Suprapubic skin (tissue), 4 donors: ENCODE measurements around the gene AGPAT2. TPM values are rescaled to one million over a fixed set of nuclear protein-coding genes. Genes with fewer than 3 reads are reported as not detected.
A peak's percentile ranks its signal among the peaks of the same experiment; 100 is the strongest.
"Not testable (repeated sequence)": the region's sequence is repeated elsewhere in the genome, so short reads cannot be mapped to it uniquely, and the experiment has no call there.

ENCODE experiments used
- DNase-seq, 2 donors: peaks; one replicate each; pipeline ENCODE4 v3.0.0-alpha.2; 2019; ENCODE audit warnings: low spot score in 2 of 2
- H3K27ac ChIP-seq: fragments of 200-600 bp; sonication (generic); one replicate; pipeline ENCODE4 v1.5.1; 2019
- H3K27me3 ChIP-seq: fragments of 200-600 bp; sonication (generic); one replicate; pipeline ENCODE4 v1.5.1; 2019
- H3K36me3 ChIP-seq: fragments of 200-600 bp; sonication (generic); one replicate; pipeline ENCODE4 v1.5.1; 2019
- H3K4me1 ChIP-seq: fragments of 200-600 bp; sonication (generic); one replicate; pipeline ENCODE4 v1.5.1; 2019
- H3K4me3 ChIP-seq: fragments of 200-600 bp; sonication (generic); one replicate; pipeline ENCODE4 v1.5.1; 2019; ENCODE audit warnings: mild to moderate bottlenecking
- H3K9me3 ChIP-seq: fragments of 200-600 bp; sonication (generic); one replicate; pipeline ENCODE4 v1.5.1; 2019
- CTCF ChIP-seq, 2 donors: fragments of 200-600 bp in 1 of 2; fragments of 450-650 bp in 1 of 2; sonication (generic) in 1 of 2; IDR thresholded peaks; one replicate each; pipeline ENCODE4 v1.5.1; 2016 to 2019; ENCODE audit warnings: antibody characterized with exemption in 2 of 2, mild to moderate bottlenecking in 1 of 2, moderate library complexity in 1 of 2
- EP300 ChIP-seq: sonication (generic); formaldehyde crosslinking; IDR thresholded peaks from one replicate; pipeline ENCODE4 v1.6.1; 2017; ENCODE audit warnings: antibody characterized with exemption
- POLR2A ChIP-seq, 2 donors: fragments of 450-650 bp; IDR thresholded peaks; one replicate each; pipeline ENCODE4 v1.6.1; 2017; ENCODE audit warnings: antibody characterized with exemption in 2 of 2, mild to moderate bottlenecking in 2 of 2, moderate library complexity in 2 of 2
- POLR2AphosphoS5 ChIP-seq, 3 donors: sonication (generic); formaldehyde crosslinking; IDR thresholded peaks; one replicate each; pipeline ENCODE4 v1.6.1; 2017; ENCODE audit warnings: antibody characterized with exemption in 3 of 3
- WGBS: methylation state at CpG from one replicate; pipeline ENCODE4 v1.1.5; 2018; 5-methylcytosine and 5-hydroxymethylcytosine counted together
- total RNA-seq, 4 donors: library from RNA; depleted of rRNA; stranded (reverse); fragments of >200 nt; gene quantifications; one replicate each; pipeline ENCODE4 v1.1.0, GENCODE V29; 2016

Gene AGPAT2
- total RNA-seq, 4 donors from 2014 or later = 43.5 to 73.2 (median 63.5) TPM

GRCh38 chr9:136714096-136714892 is 27.0 kb upstream of the AGPAT2 start:
- Histone ChIP-seq H3K36me3 (no peaks in the 10 kb centered on the region), H3K4me3 (peak overlapping the region; percentile 53), H3K27me3 (peaks cover 26% of the 10 kb centered on the region), H3K27ac (no peak overlapping the region), H3K4me1 (peaks cover 27% of the 10 kb centered on the region), H3K9me3 (no peaks in the 10 kb centered on the region)
- DNase-seq = no peak
- TF ChIP-seq CTCF (IDR thresholded peaks at IDR 0.05) = no peak
- TF ChIP-seq EP300 = no peak
- TF ChIP-seq POLR2AphosphoS5 (IDR thresholded peaks at IDR 0.05) = no peak
- no peak for TF ChIP-seq POLR2A (IDR thresholded peaks at IDR 0.05)
- WGBS = 40% methylated on average over 5 of the region's 17 CpGs

- DNase-seq = no peak
- H3K36me3 ChIP-seq = no peaks in the 10 kb centered on the region
- TF ChIP-seq EP300 (no peak), POLR2A (IDR thresholded peaks at IDR 0.05) (no peak), POLR2AphosphoS5 (IDR thresholded peaks at IDR 0.05) (no peak), CTCF (IDR thresholded peaks at IDR 0.05) (no peak)
- peaks cover 25% of the 10 kb centered on the region for H3K4me1 ChIP-seq
- H3K9me3 ChIP-seq = no peaks in the 10 kb centered on the region
- no peak overlapping the region for H3K27ac ChIP-seq
- peaks cover 26% of the 10 kb centered on the region for H3K27me3 ChIP-seq
- peak overlapping the region; percentile 53 for H3K4me3 ChIP-seq
- 80% methylated on average over 1 of the region's 8 CpGs for WGBS
Observed at GRCh38 chr9:136713550-136713949, 26.3 kb upstream of the AGPAT2 start.

- no peaks in the 10 kb centered on the region for H3K36me3 ChIP-seq
- H3K9me3 ChIP-seq = no peaks in the 10 kb centered on the region
- peak overlapping the region; percentile 53 for H3K4me3 ChIP-seq
- peaks cover 25% of the 10 kb centered on the region for H3K4me1 ChIP-seq
- H3K27ac ChIP-seq = peak overlapping the region; percentile 11
- TF ChIP-seq POLR2AphosphoS5 (IDR thresholded peaks at IDR 0.05) = no peak
- TF ChIP-seq EP300 = no peak
- TF ChIP-seq CTCF (IDR thresholded peaks at IDR 0.05) = no peak
- TF ChIP-seq POLR2A (IDR thresholded peaks at IDR 0.05) = no peak
- peaks cover 26% of the 10 kb centered on the region for H3K27me3 ChIP-seq
- WGBS = 11% methylated on average over 12 of the region's 56 CpGs
- no peak for DNase-seq
Observed at GRCh38 chr9:136712690-136713544, 25.7 kb upstream of the AGPAT2 start.

- Histone ChIP-seq H3K9me3 (no peaks in the 10 kb centered on the region), H3K27me3 (peaks cover 26% of the 10 kb centered on the region), H3K4me3 (peak within 1 kb of the TSS; percentile 53), H3K4me1 (peaks cover 25% of the 10 kb centered on the region), H3K27ac (peak within 1 kb of the TSS; percentile 11), H3K36me3 (no peaks in the 10 kb centered on the region)
- no peak for DNase-seq
- TF ChIP-seq POLR2A (IDR thresholded peaks at IDR 0.05) (no peak), POLR2AphosphoS5 (IDR thresholded peaks at IDR 0.05) (no peak), CTCF (IDR thresholded peaks at IDR 0.05) (no peak), EP300 (no peak)
- WGBS = 13% methylated on average over 15 of the region's 119 CpGs
Observed at GRCh38 chr9:136711751-136712689, 24.8 kb upstream of the AGPAT2 start, which contains the start of gene DIPK1B. Gene DIPK1B (plus strand): TSS chr9:136712572. CDS start chr9:136712666, 94 bp downstream.

GRCh38 chr9:136711219-136711648 is 24.0 kb upstream of the AGPAT2 start:
- not testable (repeated sequence) for H3K4me3 ChIP-seq, H3K36me3 ChIP-seq, DNase-seq, H3K9me3 ChIP-seq, H3K27ac ChIP-seq
- Histone ChIP-seq H3K4me1 (peaks cover 25% of the 10 kb centered on the region), H3K27me3 (peaks cover 26% of the 10 kb centered on the region)
- WGBS = 13% methylated on average over 4 of the region's 4 CpGs
